ENCODE measurements around the gene CALHM1. TPM values are rescaled to one million over a fixed set of nuclear protein-coding genes. Genes with fewer than 3 reads are reported as not detected.
A peak's percentile ranks its signal among the peaks of the same experiment; 100 is the strongest.

The CALHM1 gene
- total RNA-seq, 4 donors from 2014 or later = not detected

DNA sequence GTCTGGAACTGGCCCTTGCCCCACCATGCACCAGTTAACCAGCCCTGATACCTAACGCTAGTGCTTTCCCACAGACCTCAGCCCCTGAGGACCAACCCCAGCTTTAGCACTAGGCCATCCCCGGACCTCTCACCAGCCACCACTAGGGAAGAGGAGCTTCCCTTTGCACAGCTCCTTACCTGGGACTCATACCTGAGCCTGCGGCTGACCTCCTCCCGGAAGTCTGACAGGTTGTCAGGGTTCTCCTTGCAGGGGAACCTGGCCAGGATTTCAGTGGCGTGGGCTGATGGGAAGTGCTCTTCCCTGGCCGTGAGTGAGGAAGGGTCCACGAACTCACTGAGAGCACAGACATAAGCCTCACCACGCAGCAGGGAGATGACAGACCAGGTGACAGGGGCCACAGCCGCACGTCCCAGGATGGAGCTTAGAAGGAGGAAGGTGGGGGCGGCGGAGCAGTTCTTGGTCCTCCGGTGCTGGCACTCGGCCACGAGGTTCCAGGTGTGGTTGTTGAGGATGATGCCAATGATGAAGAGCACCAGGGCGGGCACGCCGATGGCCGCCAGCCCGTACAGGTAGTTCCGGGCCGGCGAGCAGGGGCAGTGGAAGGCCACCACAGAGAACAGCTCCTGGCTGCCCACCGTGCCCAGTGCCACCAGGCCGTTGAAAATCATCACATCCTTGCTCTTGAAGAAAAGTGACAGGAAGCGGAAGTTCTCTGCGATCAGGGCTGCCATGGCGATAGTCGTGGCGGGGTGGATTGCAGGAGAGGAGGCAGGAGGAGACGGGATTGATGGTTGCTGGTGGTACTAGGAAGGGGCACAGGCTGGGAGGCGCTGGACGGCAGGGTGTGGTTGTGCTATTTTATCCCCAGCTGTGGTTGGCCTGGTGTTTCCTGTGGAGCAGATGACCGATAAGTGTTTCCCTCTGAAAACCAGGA lies 9.2 kb downstream of the CALHM1 start:
- Histone ChIP-seq H3K4me3 (peak overlapping the region in 2 of 4 donors; percentile 1 to 77), H3K9me3 (no peaks in the 10 kb centered on the region), H3K36me3 (peaks cover 0 to 58% (median 8%) of the 10 kb centered on the region in 3 donors), H3K27me3 (no peaks in the 10 kb centered on the region), H3K27ac (peak overlapping the region in 3 of 4 donors; percentile 63 to 93 (median 91)), H3K4me1 (peaks cover 0 to 75% (median 44%) of the 10 kb centered on the region in 4 donors)
- WGBS, 2 donors = 84 to 85% methylated on average over 33 to 34 of the region's 34 CpGs
- no peak for TF ChIP-seq POLR2A (IDR thresholded peaks at IDR 0.05)
- DNase-seq (ENCODE audit: low spot score in 2 of 2) = no peak

DNA sequence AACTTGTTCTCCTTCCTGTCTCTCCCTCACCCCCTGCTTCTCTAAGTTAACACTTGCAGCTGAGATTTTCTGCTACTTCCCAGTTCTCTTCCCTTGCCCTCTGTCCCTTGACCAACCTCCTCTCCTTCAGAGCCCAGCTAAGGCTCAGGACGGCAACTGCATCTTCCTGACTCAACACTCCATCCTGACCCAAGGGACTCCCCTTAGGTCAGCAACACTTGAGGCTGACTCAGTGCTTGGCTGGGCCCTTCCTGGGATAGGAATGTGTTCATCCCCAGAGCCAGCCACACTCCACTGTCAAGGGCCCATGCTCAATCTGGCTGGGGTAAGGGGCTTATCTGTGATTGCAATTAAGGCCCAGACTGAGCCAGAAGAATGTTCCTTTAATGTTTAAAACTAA lies 10.0 kb downstream of the CALHM1 start:
- peak; percentile 59 to 80 for DNase-seq (ENCODE audit: low spot score in 2 of 2)
- H3K27me3 ChIP-seq = no peaks in the 10 kb centered on the region
- WGBS, 2 donors = 22 to 25% methylated on average over 1 of the region's 1 CpG
- peaks cover 0 to 83% (median 44%) of the 10 kb centered on the region in 4 donors for H3K4me1 ChIP-seq
- H3K4me3 ChIP-seq = peak overlapping the region in 2 of 4 donors; percentile 1 to 77
- peak overlapping the region in 3 of 4 donors; percentile 63 to 93 (median 91) for H3K27ac ChIP-seq
- TF ChIP-seq EP300 (IDR thresholded peaks at IDR 0.05) = peak in 1 of 2 donors; percentile 76
- no peak for TF ChIP-seq POLR2A (IDR thresholded peaks at IDR 0.05)
- peaks cover 0 to 65% (median 8%) of the 10 kb centered on the region in 3 donors for H3K36me3 ChIP-seq
- H3K9me3 ChIP-seq = no peaks in the 10 kb centered on the region

DNA sequence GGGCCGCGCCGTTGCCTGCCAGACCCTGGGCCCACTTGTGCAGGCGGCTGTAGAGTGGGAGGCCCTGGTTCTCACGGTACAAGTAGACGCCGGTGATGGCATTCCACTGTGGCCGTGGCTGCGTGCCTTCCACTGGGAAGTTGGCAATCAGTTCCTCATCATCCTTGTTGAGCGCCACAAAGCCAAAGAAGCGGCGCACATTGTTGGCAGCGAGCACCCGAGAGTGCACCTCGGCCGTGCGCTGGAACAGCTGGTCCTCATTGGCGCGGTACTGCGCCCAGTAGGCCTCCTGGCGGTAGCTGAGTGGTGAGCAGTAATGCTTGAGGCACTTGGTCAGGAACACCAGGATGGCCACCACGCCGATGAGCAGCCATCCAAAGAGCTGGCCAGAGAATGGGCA lies 11.5 kb downstream of the CALHM1 start:
- 92% methylated on average over 23 of the region's 23 CpGs for WGBS, 2 donors
- TF ChIP-seq, protein P1, sequence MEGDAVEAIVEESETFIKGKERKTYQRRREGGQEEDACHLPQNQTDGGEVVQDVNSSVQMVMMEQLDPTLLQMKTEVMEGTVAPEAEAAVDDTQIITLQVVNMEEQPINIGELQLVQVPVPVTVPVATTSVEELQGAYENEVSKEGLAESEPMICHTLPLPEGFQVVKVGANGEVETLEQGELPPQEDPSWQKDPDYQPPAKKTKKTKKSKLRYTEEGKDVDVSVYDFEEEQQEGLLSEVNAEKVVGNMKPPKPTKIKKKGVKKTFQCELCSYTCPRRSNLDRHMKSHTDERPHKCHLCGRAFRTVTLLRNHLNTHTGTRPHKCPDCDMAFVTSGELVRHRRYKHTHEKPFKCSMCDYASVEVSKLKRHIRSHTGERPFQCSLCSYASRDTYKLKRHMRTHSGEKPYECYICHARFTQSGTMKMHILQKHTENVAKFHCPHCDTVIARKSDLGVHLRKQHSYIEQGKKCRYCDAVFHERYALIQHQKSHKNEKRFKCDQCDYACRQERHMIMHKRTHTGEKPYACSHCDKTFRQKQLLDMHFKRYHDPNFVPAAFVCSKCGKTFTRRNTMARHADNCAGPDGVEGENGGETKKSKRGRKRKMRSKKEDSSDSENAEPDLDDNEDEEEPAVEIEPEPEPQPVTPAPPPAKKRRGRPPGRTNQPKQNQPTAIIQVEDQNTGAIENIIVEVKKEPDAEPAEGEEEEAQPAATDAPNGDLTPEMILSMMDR (IDR thresholded peaks at IDR 0.05) = no peak
- TF ChIP-seq POLR2A (IDR thresholded peaks at IDR 0.05) (no peak), EP300 (IDR thresholded peaks at IDR 0.05) (no peak)
- no peak overlapping the region for H3K4me3 ChIP-seq
- no peaks in the 10 kb centered on the region for H3K27me3 ChIP-seq
- peaks cover 0 to 75% (median 37%) of the 10 kb centered on the region in 4 donors for H3K4me1 ChIP-seq
- H3K9me3 ChIP-seq = no peaks in the 10 kb centered on the region
- DNase-seq (ENCODE audit: low spot score in 2 of 2) = no peak
- H3K36me3 ChIP-seq = peaks cover 0 to 81% (median 8%) of the 10 kb centered on the region in 3 donors
- H3K27ac ChIP-seq = peak overlapping the region in 3 of 4 donors; percentile 76 to 93 (median 91)

DNA sequence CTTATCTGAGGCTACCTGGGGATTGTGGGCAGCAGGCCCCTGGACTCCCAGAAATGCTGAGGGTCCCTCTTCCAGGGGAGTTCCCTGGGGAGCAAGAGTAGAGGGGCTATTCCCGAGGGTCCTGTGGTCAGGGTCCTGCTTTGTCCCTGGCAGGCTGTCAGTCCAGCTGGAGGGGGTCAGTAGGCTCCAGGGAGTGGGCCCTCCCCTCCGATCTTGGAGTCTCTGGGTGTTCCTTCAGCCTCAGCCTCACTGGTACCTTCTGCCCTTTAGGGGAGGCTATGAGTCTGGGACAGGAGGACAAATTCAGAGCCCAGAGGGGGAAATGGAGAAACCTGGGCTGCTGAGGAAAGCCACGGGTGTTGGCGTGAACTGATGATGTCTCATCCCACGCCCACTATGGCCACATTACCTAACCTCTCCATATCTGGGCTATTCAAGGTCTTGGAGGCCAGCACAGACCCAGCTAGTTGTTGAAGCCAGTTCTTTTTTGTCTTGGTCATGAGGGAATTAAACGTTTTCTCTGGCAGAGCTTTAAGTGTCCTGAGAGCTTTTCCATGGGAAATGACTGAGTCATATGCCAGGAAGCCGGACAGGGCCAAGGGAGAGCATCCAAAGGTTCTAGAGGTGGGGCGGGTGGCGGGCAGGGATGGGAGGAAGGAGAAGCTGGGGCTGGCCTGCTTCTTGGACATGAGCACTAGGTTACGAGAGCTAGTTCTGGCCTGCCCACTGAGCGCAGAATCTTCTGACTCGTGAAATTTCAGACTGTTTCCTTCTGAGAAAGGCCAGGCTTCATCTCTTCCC lies 12.7 kb downstream of the CALHM1 start:
- Histone ChIP-seq H3K4me3 (no peak overlapping the region), H3K36me3 (peaks cover 0 to 93% (median 8%) of the 10 kb centered on the region in 3 donors), H3K27ac (peak overlapping the region; percentile 54 to 93 (median 84)), H3K27me3 (no peaks in the 10 kb centered on the region), H3K4me1 (peaks cover 0 to 73% (median 37%) of the 10 kb centered on the region in 4 donors), H3K9me3 (no peaks in the 10 kb centered on the region)
- peak; percentile 69 to 79 for DNase-seq (ENCODE audit: low spot score in 2 of 2)
- TF ChIP-seq POLR2A (IDR thresholded peaks at IDR 0.05) = no peak
- TF ChIP-seq EP300 (IDR thresholded peaks at IDR 0.05) = peak in 1 of 2 donors; percentile 86
- WGBS, 2 donors = 60 to 63% methylated on average over 12 of the region's 12 CpGs

DNA sequence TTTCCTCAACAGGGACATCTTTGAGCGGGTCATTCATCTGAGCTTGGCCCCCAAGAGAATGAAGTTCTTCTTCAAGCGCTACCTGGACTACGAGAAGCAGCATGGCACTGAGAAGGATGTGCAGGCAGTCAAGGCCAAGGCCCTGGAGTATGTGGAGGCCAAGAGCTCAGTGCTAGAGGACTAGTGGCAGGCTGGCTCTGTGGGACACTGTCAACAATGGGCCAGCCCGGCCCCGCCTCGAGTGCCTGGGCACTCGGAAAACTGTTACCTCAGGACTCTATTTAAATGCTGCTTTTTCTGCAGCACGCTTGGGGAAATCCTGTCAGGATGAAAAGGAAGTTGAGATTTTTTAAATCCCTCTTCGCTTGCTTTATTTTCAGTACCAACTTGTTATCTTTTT lies 13.3 kb downstream of the CALHM1 start:
- Histone ChIP-seq H3K27me3 (no peaks in the 10 kb centered on the region), H3K27ac (peak overlapping the region; percentile 54 to 91 (median 82)), H3K9me3 (no peaks in the 10 kb centered on the region), H3K4me3 (no peak overlapping the region), H3K4me1 (peaks cover 0 to 67% (median 35%) of the 10 kb centered on the region in 4 donors), H3K36me3 (peaks cover 0 to 99% (median 8%) of the 10 kb centered on the region in 3 donors)
- no peak for DNase-seq (ENCODE audit: low spot score in 2 of 2)
- WGBS, 2 donors = 78% methylated on average over 8 to 9 of the region's 9 CpGs
- TF ChIP-seq, protein P1 (IDR thresholded peaks at IDR 0.05) = no peak
- TF ChIP-seq EP300 (IDR thresholded peaks at IDR 0.05) (no peak), POLR2A (IDR thresholded peaks at IDR 0.05) (no peak)

DNA sequence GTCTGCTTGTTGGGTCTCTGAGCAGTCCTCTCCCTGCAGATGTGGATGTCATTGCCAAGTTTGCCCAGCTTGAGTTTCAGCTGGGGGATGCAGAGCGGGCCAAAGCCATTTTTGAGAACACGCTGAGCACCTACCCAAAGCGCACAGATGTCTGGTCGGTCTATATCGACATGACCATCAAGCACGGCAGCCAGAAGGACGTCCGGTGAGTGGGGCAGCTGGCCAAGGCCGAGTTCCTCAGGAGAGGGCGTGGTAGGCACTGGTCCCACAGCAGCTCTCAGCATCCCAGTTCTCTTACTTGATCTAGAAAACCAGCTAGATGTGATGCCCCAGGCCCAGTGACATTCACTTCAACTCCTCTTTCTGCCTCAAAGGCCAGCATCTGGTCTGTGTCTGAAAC lies 14.2 kb downstream of the CALHM1 start:
- Histone ChIP-seq H3K9me3 (no peaks in the 10 kb centered on the region), H3K4me1 (peaks cover 0 to 58% (median 27%) of the 10 kb centered on the region in 4 donors), H3K4me3 (no peak overlapping the region), H3K27ac (peak overlapping the region in 2 of 4 donors; percentile 87 to 91), H3K27me3 (no peaks in the 10 kb centered on the region), H3K36me3 (peaks cover 0 to 100% (median 8%) of the 10 kb centered on the region in 3 donors)
- no peak for DNase-seq (ENCODE audit: low spot score in 2 of 2)
- WGBS, 2 donors = 72 to 78% methylated on average over 10 of the region's 10 CpGs
- TF ChIP-seq EP300 (IDR thresholded peaks at IDR 0.05) (no peak), POLR2A (IDR thresholded peaks at IDR 0.05) (no peak)
- TF ChIP-seq, protein P1 (IDR thresholded peaks at IDR 0.05) = no peak
